GM12891 (cell line): Measurements from ENCODE around the gene CKS1B.

Experiments used
- DNase-seq: peaks from one replicate; pipeline ENCODE4 v3.0.0; 2011; ENCODE audit warnings: low spot score; ENCODE audit not compliant: insufficient read length
- FAIRE-seq: peaks from 2 replicates; lab custom pipeline; 2011; peaks lifted over from hg19 to GRCh38; lab: Jason Lieb, UNC
- PAX5 ChIP-seq: IDR thresholded peaks from 2 replicates; pipeline ENCODE4 v1.6.1; 2011; ENCODE audit warnings: low read length, moderate library complexity, mild to moderate bottlenecking; ENCODE audit not compliant: insufficient read depth, severe bottlenecking
- POLR2A ChIP-seq: IDR thresholded peaks from 2 replicates; pipeline ENCODE4 v1.6.1; 2011; ENCODE audit warnings: low read depth, low read length, control low read depth
- POLR2AphosphoS5 ChIP-seq: IDR thresholded peaks from 2 replicates; pipeline ENCODE4 v1.6.1; 2011; ENCODE audit warnings: low read depth, low read length, control low read depth
- POU2F2 ChIP-seq: IDR thresholded peaks from 2 replicates; pipeline ENCODE4 v1.6.1; 2011; ENCODE audit warnings: low read depth, mild to moderate bottlenecking, control low read depth, low read length, moderate library complexity
- SPI1 ChIP-seq: IDR thresholded peaks from 2 replicates; pipeline ENCODE4 v1.6.1; 2011; ENCODE audit warnings: low read depth, low read length, control low read depth
- TAF1 ChIP-seq: IDR thresholded peaks from 2 replicates; pipeline ENCODE4 v1.6.1; 2011; ENCODE audit warnings: low read depth, low read length, control low read depth

Gene CKS1B

DNA sequence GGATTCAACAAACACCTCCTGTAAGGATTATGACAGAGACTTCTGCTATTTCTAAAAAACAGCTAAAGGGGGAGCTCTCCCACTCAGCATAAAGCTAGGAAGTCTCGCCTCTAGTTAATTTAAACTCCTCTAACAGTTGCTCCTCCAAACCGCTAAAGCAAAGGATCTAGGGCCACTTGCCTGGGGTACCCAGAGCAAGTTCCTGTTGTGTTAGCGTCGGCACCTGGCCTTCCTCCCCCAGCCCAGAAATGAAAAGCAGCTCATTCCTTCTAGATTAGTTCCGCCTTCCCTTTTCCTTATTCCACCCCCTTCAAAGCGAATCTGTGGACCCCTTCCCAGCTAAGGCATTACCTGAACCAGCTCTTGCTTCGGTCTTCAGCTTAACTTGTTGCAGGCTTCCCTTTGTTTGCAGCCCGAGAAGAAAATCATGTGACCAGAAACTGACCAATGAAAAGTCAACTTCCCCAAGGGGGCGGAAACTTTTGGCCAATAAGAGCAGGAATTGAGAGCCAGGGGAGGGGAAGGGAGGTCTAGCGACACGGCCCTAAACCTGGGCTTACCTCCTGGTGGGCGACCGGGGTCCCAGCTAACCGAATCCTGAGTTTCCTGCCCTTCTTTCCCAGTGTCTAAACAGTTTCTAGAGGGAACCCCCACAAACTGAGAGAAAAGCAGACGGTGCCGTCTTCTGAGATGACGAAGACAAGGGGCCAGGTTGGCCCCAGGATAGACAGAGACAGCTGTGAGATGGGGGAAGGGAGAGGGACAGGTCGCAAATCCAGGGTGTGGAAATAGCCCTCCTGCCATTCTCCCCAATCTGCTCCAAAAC lies 18.6 kb upstream of the CKS1B start, which contains the start of gene PBXIP1:
Gene PBXIP1 (minus strand): TSS at position 382 of the 826 bp plus-strand sequence. CDS start 2,378 bp downstream, outside the sequence.
- TF ChIP-seq PAX5: no peak
- TF ChIP-seq POU2F2: no peak
- TF ChIP-seq SPI1: no peak
- no peak for TF ChIP-seq TAF1
- TF ChIP-seq POLR2AphosphoS5: no peak
- no peak; the same call in 1 of the 2 replicates for TF ChIP-seq POLR2A
- FAIRE-seq (peak; percentile 84), DNase-seq (peak; percentile 84)

DNA sequence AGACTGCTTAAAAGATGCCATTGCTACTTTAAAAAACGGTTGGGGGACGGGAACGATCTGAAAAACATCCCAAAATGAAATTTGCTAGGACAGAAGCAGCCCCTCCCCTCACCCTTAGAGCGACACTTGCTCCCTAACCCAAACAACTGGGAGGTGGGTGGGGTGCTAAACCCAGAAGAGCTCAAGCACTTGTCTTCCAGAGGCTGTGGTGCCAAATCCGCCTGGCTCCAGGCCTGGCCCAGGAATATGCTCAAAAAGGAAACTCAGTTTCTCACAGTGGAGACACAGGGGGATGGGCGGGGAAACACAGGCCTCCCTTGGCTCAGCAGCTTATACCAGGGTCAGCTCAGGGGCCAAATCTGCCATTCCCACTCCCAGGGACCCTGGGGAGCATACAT lies 17.9 kb upstream of the CKS1B start:
- DNase-seq (no peak), FAIRE-seq (no peak)
- no peak for TF ChIP-seq TAF1
- no peak for TF ChIP-seq PAX5
- TF ChIP-seq SPI1: no peak
- TF ChIP-seq POLR2A: no peak
- no peak for TF ChIP-seq POLR2AphosphoS5
- no peak for TF ChIP-seq POU2F2

DNA sequence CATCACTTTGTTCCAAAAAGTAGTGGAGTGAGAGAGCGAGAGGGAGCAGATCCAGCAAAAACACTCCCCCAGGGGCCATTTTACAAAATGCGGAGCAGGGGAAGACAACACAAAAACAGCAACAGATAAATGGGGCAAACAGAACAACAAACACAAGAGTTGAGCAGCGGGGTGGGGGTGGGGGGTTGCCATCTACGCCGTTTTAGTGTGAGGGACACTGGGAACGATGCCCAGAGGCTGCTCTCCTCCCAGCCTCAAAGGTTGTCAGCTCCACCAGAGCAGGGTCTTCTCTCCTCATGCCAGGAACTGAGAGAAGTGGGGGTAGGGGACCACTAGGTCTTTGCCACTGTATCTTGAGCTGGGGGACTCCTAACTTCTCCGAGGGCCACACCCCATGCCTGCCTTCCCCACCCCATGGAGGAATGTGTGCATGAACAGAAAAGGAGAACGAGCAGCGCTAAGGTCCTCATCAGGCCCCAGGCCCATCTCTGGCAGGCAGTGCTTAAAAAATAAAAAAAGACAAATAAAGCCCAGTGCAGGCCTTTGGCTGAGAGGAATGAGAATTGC lies 17.3 kb upstream of the CKS1B start:
- FAIRE-seq: no peak
- TF ChIP-seq PAX5 (no peak), POU2F2 (no peak), POLR2AphosphoS5 (no peak), TAF1 (no peak), SPI1 (no peak), POLR2A (no peak)

DNA sequence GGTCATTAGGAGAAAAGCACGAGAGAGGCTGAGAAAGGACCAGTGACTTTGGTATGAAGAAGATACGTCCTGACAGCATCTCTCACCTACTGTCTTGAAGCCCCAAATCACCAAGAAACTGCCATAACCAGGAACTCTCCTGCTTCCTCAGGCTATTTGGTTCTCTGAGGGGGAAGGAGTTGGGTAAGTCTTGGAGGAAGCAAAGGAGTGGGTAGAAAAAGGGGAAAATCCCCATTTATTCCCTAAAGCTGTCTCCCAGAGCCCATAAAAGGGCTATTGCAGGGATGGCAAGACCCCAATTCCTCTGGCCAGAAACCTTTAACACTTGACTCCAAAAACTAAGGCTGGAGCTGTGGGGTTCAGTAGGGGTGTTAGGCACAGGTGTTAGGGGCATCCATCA lies 16.4 kb upstream of the CKS1B start:
- FAIRE-seq (no peak), DNase-seq (no peak)
- TF ChIP-seq PAX5 (no peak), POLR2A (no peak), TAF1 (no peak), POU2F2 (no peak)

More for the DNA sequence above, 17.3 kb upstream of the CKS1B start:
- no peak for DNase-seq

DNA sequence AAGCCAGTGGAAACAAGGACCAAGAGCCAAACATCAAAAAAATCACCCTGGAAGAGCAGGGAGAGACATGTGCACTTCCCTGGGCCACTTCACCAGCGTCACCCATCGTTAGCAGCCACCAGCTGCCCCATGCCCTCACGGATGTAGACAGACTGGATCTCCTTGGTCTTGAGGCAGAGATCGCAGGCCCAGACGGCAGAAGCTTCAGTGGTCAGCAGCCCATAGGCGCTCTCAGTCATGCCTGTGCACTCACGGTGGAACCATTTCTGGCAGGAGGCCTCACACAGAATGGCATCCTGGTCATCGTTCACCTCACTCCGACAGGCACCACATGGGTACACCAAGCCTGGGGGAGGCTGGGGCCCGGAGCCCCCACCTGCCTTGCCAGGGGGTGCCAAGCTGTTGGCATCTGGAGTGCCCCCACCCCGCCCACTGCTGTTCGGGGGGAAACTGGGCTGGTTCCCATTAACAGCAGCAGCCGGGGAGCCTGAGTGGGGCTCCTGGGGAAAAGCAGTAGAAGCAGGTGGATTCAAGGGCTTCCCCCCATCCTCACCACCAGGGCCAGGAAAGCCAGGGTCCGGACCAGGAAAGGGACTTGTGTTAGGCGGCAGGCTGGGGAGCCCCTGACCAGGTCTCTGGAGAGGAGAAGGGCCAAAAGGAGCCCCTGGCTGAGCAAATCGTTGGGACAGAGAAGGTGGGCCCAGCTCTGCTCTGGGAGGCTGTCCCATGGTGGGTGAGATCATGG lies 15.6 kb upstream of the CKS1B start:
- TF ChIP-seq TAF1: no peak
- no peak for TF ChIP-seq POLR2AphosphoS5
- no peak for TF ChIP-seq POLR2A
- TF ChIP-seq SPI1: no peak
- no peak for TF ChIP-seq PAX5
- TF ChIP-seq POU2F2: no peak
- DNase-seq (no peak), FAIRE-seq (no peak)

DNA sequence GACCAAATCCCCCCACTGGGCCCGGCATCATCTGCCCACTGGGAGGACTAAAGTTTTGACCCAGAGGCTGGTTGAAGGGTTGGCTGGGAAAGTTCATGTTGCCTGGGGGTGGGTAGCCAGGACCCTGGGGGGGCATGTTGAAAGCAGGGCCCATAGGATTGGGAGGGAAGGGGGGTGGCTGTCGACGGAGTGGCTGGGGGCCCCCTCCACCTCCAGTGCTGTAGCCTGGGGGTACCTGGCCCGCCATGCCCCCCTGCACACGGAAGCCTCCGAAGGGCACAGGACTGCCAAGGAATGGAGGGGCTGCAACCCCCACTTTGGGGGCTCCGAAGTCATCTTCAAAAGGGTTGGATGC lies 15.1 kb upstream of the CKS1B start:
- no peak for FAIRE-seq
- DNase-seq: no peak
- TF ChIP-seq TAF1: no peak
- no peak for TF ChIP-seq POLR2AphosphoS5
- TF ChIP-seq PAX5: no peak
- TF ChIP-seq POU2F2: no peak
- TF ChIP-seq SPI1: no peak
- no peak for TF ChIP-seq POLR2A

DNA sequence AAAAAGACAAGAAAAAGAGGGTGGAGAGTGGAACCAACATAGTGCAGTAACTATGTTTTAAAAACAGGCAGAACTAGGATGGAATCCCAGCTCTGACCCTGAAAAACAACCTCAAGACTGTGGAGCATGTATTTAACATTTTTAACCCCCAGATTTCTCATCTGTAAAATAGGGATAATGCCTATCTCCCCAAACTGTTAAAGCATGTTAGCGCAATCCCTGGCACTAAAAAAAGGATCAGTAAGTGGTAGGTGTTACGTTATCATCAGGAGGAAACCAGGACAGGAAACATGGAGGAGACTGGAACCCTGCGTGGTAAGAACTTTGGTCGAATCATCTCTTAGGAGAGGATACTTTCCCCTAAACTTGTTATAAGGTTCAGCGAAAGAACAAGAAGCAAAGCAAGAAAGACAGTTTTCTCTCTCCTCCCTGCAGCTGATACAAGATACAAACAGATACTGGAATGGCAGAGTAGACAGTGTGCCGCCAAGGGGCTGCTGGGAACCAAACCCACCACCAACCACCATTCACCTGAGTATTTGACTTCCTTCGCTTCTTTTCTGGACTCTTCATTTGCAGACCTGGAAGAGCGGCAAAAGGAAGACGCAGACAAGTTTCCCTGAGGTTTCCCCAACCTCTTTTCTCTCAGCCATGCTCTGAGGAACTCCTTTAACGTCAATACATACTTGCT lies 13.9 kb upstream of the CKS1B start:
- TF ChIP-seq POLR2AphosphoS5 (no peak), POLR2A (no peak), POU2F2 (no peak), PAX5 (no peak), TAF1 (no peak), SPI1 (no peak)
- DNase-seq (no peak), FAIRE-seq (no peak)

DNA sequence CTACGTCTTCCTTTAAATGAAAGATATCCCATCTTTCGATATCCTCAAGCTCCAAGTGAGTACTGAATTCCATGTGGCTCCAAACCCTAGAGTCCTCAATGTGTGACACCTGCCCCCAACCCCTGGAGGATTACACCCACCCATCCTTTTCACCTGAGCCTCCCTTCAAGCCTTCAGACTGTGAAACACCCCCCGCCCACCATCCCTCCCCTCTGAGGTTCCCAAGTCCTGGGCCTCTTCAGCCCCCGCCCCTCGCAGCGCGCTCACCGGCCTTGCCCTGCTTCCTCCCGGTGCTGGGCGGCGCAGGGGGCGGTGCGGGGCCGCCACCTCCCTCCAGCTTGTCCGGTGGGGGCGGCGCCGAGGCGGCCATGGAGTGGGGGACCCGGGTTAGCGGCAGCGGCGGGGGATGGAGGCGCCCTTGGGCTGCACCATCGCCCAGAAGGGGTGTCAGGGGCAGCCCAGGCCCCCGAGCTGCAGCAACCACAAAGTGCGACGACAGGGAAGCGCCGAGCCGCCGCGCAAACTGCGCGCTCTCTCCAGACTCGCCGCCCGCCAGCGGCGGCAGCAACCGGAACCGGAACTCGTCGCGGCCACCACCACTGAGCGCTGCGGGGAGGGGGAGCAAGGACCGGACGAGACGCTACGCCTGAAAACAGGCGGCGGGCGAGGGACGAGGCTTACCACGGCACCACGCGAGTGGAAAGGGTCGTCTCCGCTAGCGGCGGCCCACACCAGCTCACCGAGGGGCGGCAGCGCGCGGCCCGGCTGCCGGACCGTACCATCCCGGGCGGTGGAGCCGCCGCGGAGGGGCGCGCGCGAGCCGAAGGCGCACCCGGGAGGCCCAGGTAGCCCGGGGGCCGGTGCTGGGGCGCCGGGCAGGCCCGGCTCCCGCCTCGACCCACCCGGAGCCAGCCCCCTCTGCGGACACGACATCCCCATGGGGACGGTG lies 13.0 kb upstream of the CKS1B start, which contains the start of gene PYGO2:
Gene PYGO2 (minus strand): TSS at position 576 of the 949 bp plus-strand sequence. CDS start 206 bp downstream, at position 370.
- FAIRE-seq: peak; percentile 92
- peak; percentile 91 for DNase-seq
- no peak for TF ChIP-seq POU2F2
- peak; percentile 77 for TF ChIP-seq POLR2A
- TF ChIP-seq TAF1: peak; percentile 72
- TF ChIP-seq PAX5: no peak
- TF ChIP-seq SPI1: no peak
- peak; percentile 74 for TF ChIP-seq POLR2AphosphoS5
